CD1c-positive myeloid dendritic cell (primary cell): ENCODE results near the gene CHPF.
A peak's percentile ranks its signal among the peaks of the same experiment; 100 is the strongest.

Experiments
- DNase-seq: peaks from one replicate; pipeline ENCODE4 v3.0.0-alpha.2; 2016; ENCODE audit errors: extremely low spot score

Gene CHPF

DNA sequence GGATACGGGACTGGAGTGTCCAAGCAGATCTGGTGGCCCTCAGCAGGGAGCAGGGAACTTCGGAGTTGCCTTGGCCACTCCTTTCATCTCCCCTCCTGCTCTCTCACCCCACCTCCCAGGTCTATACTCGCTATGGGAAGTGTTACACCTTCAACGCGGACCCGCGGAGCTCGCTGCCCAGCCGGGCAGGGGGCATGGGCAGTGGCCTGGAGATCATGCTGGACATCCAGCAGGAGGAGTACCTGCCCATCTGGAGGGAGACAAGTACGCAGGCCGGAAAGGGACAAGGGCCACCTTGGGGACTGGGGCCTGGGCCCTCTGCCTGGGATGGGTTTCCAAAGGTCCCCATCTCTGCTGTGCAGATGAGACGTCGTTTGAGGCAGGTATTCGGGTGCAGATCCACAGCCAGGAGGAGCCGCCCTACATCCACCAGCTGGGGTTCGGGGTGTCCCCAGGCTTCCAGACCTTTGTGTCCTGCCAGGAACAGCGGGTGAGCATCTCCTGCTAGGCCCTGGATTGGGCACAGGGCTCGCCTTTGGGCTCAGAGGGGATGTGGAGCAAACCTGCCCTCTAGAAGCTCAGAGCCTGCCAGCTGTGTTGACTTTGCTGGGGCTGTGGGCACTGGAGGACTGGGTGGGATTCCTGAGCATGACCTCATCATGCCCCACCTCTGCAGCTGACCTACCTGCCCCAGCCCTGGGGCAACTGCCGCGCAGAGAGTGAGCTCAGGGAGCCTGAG, 11.8 kb downstream of the CHPF start:
- no peak for DNase-seq

DNA sequence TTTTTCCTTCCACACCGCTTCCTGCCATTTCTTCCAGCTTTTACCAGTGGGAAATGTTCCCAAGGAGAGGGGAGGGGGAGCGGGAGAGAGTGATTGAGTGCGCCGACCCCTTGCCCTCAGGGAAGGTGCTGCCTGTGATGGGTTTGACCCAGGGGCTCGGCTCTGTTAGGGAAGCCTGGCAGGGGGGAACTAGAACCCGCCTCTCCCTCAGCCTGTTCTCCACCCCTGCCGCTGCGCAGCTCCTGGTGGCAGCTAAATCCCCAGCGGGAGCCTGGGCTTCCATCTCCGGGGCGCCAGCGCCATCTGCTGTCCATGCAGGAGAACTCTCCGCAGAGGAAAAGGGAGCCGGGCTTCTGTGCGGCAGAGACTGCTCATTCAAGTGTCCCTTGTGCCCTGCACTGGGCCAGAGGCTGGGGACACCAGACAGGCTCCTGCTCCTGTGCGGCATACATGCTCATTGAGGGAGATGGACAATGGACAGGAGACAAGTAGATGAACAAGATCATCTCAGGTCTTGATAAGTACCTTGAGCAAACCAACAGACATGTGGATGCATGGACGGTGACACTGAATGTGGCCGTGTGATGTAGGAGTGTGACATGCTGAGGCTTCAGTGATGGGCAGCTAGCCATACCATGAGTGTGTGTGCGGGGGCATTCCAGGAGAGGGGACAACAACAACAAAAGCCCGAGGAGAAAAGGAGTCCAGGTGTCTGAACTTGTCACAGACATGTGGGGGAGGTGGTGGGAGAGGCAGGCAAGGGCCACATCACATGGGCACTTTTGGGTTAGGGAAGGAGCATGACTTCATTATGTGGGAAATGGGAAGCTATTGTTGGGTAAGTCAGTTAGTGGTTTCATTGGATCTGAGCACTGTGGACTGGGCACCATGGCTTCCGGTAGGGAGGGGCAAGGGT, 13.3 kb downstream of the CHPF start:
- peak; percentile 92 for DNase-seq

DNA sequence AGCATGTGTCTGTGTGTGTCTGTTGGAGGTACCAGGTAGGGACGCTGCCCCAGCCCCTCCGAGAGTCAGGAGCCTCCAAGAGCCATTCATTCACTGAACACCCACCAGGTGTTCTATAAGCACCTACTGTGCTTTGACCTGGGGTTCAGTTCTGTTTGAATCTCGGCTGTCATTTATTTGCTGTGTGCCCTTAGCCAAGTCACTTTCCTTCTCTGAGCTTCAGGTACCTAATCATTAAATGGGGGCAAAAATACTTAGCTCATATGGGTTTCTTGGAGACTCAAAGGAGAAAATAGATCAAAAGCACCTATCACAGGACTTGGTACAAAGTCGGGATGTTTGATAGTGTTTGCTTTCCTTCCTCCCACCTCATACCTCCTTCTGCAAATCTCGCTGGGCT, 16.1 kb downstream of the CHPF start:
- DNase-seq: no peak

DNA sequence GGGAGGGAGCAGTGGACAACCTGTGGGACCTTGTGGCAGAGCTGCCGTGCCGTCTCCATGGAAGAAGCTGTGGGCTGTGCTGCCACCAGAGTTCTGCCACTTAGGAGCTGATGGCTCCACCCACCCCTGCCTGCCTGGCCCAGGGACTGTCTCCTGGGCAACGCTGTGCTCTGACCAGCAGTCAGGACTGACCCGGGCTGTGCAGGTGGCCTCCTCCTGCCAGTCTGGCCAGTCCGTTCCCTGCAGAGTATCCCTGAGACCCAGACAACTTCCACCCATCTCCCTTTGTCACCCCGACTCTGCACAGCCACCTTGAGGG, 16.6 kb downstream of the CHPF start:
- no peak for DNase-seq

DNA sequence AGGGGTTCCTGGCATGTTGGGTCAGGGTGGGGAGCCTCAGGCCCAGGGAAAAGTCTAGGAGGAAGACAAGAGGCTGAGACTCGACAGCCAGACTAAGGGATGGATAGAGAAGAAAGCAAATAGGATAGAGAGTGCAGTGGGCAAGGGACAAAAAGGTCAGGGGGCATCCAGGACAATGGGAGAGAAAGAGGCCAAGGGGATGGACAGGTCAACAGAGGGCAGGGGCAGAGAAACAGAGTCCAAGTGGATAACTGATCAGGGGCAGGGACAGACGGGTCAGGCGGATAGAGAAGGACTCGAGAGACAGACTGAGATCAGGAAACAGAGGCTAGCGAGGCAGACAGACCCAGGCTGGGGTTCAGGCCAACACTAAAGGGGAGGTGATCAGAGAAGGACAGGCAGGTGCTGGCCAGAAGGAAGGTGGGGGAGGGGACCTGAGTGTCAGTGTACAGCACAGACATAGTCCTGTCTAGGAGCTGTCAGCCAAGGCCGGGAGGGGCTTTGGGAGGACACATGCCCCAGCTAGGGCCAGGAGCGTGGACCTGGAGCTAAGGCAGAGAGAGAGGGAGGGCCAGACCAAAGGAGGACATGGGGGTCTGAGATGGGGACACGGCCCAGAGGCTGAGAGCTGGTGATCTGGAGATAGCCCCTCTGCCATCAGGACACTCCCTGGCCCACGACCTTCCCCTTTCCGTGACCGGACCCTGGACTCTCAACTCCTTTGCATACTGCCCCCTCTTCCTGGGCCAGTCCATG, 17.1 kb downstream of the CHPF start:
- DNase-seq: no peak

DNA sequence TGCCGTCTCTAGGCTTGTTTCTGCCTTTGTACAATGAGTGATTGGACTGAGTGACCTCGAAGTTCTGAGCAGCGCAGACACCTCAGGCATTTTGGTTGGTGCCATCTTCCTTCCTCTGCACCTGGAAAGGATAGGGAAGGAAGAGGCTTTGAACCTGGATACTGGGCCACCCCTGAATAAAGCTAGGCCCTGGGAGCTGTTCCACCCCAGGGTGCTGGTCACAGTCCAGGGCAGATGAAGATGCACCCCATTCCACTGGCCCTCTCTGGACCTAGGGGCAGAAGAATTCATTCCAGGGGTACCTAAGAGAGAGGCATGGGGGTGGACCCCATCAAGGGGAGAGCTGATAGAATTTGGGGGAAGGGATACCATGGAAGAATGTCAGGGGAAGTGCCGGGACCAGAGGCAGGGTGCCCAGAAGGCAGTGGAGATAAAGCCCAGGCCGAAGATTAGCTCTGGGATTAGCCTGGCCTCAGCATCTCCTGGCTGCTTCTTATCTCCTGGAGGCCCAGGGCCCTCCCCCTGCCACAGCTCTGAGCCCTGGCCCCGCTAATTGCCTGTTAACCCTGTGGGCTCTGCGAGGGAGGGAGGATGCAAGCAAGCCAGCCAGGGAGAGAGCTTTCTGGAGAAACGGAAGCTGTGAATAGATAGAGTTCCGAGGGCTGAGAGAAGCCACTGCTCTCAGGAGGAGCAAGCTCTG, 17.9 kb downstream of the CHPF start:
- no peak for DNase-seq

DNA sequence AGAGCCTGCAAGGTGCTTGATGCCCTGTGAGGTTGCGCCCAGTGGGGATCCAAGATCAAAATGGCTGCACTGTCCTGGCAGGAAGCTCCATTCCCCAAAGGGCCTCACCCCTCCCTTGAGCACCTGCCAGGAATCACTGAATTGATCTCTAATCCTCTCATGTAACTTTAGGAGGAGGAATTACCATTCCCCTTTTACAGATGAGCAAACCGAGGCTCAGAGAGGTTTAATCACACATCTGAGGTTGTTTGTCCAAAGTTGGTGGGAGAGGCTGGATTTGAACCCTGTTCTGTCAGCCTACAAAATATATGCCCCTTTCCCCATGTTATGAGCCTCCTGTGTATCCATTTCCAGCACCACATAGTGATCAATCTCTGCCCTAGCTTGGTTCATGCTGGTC, 18.8 kb downstream of the CHPF start:
- DNase-seq: no peak

DNA sequence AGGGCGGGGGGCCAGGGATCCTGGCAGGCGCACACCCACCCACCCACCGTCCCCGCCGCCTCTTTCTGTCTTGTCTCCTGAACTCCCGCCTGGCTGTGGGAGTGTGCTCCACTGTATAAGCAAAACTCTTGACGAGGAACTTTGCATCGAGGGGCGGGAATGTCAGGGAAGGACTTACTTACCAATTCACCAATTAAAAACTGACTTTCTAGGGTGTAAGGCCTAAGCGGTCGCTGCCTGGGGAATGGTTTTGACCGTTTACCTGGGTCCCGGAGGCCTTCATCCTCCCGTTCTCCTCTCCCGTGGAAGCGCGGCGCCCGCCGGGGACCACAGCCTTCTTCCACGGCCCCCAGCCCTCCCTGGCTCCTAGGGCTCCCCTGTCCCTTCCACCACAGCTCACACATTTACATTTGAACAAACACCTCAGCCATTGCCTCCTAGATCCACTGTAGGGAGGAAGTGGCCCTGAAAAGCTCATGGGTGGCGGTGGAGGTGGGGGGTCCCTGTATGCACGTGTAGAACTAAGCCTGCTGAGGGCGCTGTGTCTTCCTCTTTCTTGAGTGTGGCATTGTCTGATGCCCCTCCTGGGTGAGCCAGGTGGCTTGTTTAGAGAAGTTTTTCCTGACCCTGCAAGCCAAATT, 20.5 kb downstream of the CHPF start:
- no peak for DNase-seq

DNA sequence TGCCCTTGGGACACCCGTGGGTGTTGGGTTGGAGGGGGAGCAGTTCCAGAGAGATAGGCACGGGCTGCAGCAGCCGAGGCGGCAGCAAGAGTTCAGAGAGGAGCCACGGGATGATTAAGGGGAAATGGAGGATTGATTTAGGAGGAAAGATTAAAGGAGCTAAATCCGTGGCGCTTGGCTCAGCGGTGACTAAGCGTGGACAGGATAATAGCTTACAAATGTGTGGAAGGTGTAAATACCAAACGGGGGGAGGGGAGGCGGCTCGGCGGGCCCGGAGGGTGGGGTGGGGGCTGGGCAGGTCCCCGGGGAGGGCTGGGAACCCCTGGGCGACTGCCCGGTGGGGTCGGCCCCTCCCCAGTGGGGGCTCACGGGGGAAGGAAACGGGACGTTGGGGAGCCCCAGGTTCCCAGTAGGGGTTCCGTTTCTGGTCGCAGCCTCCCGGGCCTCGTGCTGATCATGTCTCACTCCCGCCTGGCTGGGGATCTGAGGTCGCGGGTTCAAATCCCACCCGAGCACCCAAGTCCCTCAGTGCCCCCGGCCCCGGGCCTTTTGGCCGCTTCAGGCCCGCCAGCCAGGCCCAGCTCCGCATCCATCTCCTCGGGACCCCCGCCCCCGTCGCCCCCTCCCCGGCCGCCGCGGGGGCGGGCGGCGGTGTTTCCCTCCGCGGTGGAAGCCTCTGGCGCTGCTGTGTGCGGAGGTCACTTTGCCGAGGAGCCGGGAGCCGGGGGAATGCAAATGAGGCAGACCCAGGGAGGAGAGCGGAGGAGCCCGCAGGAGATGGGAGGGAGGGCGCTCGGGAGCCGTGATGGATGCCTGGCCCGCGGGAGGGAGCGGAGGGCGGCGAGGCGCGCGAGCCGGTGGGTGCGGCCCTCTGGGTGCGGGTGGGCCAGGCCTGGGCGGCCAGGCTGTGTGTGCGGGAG, 21.2 kb downstream of the CHPF start:
- no peak for DNase-seq

DNA sequence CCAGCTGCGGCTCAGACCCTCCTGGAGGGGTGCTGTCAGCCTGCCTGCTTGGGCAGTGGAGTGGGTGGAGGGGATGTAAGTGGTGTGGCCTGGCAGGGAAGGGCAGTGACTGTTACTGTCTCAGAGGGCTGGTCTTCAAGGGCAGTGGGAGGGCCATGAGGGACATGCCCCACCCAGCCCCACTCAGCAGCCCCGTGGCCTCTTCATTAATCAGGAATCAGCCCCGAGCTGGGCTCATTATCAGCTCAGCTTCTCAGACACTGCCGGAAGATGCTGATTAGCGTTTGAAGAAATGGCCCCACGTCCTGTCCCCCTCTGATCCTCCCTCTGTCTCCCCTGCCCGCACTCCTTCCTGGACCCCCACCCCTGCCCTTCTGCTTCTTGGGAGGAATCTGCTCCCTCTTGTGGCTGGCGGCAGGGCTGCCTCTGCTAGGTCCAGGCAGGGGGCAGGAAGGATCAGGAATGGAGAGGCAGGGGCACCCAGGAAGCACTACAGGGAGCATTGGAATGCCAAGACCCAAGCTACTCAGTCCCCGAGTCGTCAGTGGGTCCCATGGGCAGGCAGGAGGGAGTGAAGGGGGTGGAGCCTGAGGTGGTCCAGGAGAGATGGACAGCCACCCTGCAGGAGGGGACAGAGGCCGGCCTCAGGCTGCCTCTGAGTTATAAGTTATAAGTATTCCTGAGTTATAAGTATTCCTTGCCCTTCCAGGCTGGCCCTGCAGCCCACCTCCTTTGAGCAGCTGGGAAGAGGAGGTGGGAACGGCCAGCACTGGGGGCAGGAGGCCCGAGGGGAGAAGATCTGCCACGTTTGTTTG, 22.3 kb downstream of the CHPF start:
- no peak for DNase-seq

DNA sequence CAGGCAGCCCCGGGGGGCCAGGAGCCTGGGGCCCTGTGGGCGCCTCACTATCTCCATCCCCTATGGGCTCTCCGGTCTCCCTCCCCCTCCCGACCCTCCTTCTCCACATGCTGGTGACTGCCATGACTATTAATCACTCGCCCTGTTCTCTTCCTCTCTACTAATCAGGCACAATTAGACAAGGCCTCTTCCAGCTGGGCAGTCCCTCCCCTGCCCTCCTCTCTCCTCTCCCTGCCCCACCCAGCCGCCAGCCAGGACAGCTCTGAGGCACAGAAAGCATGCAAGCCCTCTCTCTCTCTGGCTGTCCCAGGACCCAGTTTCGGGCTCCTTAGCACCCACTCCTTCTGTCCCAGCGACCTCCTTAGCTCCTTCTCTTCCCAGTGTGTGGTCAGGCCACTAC, 23.5 kb downstream of the CHPF start:
- DNase-seq: no peak

DNA sequence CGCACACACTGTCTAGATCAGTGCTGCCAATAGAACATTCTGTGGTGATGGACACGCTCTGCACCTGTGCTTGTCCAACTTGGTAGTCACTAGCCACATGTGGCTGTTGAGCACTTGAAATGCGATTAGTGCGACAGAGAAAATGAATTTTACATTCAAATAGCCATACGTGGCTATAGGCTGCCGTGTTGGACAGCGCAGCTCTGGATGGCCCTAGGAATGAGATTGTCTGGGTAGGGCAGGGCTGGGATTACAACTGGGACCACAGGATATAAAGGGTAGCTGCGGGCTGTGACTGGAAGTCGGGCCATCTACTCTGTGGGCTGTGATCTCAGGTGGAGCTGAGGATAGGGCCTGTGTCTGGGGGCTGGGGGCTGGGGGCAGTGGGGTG, 24.1 kb downstream of the CHPF start:
- DNase-seq: no peak

DNA sequence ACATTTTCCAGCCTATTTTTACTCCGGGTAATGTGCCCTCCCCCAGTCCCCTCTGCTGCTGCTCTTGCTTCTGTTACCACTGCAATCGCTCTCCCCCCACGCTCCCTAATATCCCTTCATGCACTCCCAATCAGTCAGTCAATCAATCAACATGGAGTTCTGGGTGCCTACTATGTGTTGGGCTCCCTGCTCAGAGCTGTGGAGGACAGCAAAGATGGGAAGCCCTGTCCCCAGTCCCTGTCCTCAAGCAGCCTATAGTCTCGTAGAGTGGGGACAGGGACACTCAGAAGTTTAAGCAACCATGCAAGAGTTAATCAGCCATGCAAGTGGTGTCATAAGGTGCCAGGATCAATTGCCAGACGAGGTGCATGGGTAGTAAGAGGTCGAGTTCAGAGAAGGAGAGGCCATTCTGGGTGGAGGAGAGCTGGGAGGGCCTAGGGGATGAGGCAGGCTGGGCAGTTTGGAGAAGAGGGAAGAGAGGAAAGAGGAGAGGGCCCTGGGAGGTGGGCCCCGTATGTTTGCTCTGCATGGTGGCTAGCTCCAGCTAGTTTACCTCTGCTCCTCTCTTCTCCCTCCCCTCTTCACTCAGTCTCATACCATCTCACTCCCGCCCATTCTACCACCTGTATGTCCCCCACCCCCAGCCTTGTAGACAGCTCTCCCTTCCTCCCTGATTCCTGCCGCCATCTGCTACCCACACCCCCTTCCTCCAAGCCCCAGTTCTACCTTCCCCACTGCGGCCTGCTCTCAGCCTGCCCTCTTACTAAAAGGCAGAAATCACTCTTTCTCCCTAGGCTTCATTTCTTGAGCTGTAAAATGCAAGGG, 25.4 kb downstream of the CHPF start:
- no peak for DNase-seq

DNA sequence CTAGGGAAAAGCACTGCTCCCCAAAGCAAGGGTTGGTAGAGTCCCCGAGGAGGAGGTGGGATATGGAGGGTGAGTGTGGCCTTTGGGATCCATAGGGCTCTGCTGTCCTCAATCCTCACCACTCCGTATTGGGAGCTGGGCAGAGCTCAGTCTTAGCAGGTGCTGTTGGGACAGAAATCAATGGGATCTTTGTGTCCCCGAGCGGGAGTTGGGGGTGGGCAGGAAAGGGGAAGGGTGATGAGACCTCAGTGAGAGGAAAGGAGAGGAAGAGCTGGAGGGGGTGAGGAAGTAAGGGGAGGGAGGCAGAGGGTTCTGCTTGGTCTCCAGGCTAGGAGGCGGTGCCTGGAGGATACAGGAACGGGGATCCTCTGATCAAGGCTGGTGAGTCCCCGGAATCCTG, 26.7 kb downstream of the CHPF start:
- no peak for DNase-seq

DNA sequence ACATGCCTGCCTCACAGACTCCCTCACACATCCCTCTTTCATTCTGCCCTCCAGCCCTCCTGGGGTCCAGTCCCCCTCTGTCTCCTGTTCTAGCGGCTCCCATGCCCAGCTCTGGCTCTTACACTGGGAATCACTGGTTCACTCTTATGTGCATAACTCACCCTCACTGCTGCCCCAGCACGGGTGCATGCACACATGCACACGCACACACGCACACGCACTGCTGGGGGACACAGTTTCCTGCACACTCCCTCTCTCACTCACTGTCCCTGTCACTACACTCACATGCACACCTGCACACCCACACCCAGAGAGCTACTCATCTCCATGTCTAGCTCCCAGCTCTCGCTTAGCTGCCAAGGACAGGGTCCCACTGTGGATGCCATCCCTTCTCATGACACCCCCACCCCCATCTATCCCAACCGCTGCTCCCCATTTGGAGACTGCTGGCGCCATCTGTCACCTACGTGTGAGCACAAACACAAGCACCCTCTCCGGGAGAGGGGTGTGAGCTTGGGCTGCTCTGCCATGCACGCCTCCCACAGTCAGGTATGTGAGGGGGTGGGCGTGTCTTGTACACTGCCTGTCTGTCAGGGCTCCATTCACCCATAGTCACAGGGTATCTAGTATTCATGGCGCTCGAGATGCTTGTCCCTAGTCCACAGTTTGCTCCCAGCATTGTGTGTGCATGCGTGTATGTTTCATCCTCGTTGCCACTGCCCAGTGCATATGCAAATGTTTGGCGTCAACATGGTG, 27.6 kb downstream of the CHPF start:
- DNase-seq: no peak

DNA sequence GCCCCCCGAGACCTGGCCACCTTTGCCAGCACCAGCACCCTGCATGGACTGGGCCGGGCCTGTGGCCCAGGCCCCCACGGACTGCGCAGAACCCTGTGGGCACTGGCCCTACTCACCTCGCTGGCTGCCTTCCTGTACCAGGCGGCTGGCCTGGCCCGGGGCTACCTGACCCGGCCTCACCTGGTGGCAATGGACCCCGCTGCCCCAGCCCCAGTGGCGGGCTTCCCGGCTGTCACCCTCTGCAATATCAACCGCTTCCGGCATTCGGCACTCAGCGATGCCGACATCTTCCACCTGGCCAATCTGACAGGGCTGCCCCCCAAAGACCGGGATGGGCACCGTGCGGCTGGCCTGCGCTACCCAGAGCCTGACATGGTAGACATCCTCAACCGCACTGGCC, 28.8 kb downstream of the CHPF start:
- DNase-seq: no peak

DNA sequence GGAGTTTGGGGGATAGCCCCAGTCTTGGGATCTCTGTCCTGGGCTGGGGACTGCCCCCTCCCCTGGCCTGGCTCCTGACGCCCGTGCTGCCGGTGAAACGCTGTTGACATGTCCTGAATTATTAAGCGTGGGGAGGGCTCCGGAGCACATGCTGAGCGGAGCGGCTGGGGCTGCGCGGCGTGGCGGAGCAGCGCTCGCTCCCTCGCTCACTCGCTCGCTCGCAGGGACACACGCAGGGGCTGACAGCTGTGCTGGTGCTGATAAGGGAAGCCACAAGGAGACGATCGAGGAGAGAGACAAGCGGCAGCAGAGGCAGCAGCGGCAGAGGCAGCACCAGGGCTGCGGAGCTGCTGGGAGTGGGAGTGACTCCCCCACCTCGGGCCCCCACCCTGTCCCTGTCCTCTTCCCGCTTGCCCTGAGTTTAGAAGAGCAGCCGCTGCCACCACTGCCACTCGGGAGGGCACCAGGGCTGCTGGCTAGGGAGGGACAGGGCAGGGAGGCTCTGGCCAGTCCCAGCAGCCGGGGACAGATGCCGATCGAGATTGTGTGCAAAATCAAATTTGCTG, 29.3 kb downstream of the CHPF start, which contains the start of gene ASIC4:
ASIC4 (plus strand) TSS at position 287 of the 566 bp plus-strand sequence; CDS start at position 530, 243 bp downstream.
- DNase-seq: peak; percentile 6
